Nephron (organoid): Measurements from ENCODE around the gene PRR30.
A peak's percentile ranks its signal among the peaks of the same experiment; 100 is the strongest.
"Not testable (repeated sequence)": the region's sequence is repeated elsewhere in the genome, so short reads cannot be mapped to it uniquely, and the experiment has no call there.

ENCODE experiments used
- H3K27ac Mint-ChIP-seq, 3 experiments: 2 replicates each; pipeline ENCODE4 v1.8.0; 2020; ENCODE audit warnings: mixed read lengths in 3 of 3, mild to moderate bottlenecking in 2 of 3, moderate library complexity in 1 of 3
- H3K27me3 Mint-ChIP-seq: 2 replicates; pipeline ENCODE4 v1.8.0; 2021; ENCODE audit warnings: low read depth, mild to moderate bottlenecking, moderate library complexity, mixed read lengths
- H3K36me3 Mint-ChIP-seq: 2 replicates; pipeline ENCODE4 v1.8.0; 2020; ENCODE audit warnings: low read depth, mixed read lengths
- H3K4me1 Mint-ChIP-seq: 2 replicates; pipeline ENCODE4 v1.8.0; 2020; ENCODE audit warnings: mixed read lengths
- H3K4me3 Mint-ChIP-seq, 3 experiments: 2 replicates each; pipeline ENCODE4 v1.8.0; 2020; ENCODE audit warnings: mild to moderate bottlenecking in 3 of 3, mixed read lengths in 3 of 3, moderate library complexity in 2 of 3
- H3K9me3 Mint-ChIP-seq: 2 replicates; pipeline ENCODE4 v1.8.0; 2020; ENCODE audit warnings: mixed read lengths
- TF ChIP-seq, protein P1 (sequence below), 3 experiments: fragments of 200-600 bp; sonication (generic); IDR thresholded peaks; one replicate each; pipeline ENCODE4 v1.5.0; 2021; ENCODE audit warnings: antibody characterized with exemption in 3 of 3; ENCODE audit not compliant: unreplicated experiment in 3 of 3

Gene PRR30

DNA sequence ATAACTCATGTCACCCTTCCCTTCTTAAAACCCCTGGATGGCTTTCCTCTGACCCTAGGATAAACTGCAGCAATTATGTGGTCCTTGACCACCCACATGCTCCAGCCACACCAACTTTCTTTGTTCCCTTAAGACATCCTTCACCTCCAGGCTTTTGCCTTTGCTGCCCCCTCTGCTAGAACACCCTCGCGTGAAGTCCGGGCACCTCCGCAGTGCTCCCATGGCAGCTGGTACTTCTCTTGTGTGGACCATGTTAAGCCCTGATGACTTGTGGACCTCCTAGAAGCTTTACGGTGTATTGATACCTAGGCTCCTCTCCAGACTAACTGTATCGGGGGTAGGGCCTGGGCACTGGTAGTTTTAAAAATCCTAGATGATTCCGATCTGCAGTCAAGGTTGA is 16.4 kb downstream of the PRR30 start:
- Mint-ChIP-seq H3K4me1 (peaks cover 6% of the 10 kb centered on the region), H3K4me3 (peak overlapping the region; percentile 86 to 89 (median 87)), H3K36me3 (no peaks in the 10 kb centered on the region), H3K27ac (peak overlapping the region in 1 of 3 experiments; percentile 20), H3K9me3 (peaks cover 2% of the 10 kb centered on the region), H3K27me3 (peaks cover 52% of the 10 kb centered on the region)
- TF ChIP-seq, protein P1, sequence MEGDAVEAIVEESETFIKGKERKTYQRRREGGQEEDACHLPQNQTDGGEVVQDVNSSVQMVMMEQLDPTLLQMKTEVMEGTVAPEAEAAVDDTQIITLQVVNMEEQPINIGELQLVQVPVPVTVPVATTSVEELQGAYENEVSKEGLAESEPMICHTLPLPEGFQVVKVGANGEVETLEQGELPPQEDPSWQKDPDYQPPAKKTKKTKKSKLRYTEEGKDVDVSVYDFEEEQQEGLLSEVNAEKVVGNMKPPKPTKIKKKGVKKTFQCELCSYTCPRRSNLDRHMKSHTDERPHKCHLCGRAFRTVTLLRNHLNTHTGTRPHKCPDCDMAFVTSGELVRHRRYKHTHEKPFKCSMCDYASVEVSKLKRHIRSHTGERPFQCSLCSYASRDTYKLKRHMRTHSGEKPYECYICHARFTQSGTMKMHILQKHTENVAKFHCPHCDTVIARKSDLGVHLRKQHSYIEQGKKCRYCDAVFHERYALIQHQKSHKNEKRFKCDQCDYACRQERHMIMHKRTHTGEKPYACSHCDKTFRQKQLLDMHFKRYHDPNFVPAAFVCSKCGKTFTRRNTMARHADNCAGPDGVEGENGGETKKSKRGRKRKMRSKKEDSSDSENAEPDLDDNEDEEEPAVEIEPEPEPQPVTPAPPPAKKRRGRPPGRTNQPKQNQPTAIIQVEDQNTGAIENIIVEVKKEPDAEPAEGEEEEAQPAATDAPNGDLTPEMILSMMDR (IDR thresholded peaks at IDR 0.05; ENCODE audit: unreplicated experiment in 3 of 3): no peak

DNA sequence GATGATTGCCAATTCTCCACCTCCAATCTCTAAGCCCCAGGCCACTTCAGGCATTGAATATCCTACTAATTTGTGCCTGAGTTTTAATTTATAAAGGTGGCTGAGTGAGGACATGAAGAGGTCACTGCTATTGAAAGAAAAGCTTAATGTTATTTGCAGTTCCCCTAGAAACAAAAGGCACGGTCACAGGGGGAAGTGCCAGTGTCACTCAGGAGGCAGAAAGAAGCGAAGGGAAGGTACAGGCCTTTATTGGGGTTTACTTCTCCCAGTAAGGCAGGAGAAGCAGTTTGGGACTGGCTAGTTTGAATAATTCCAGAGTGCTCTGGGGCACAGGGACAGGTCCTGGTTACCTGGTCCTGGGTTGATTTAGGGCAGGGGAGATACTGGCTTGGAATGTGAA is 17.3 kb downstream of the PRR30 start:
- TF ChIP-seq, protein P1 (IDR thresholded peaks at IDR 0.05; ENCODE audit: unreplicated experiment in 3 of 3): no peak
- Mint-ChIP-seq H3K4me3 (peak overlapping the region; percentile 43 to 87 (median 48)), H3K9me3 (peaks cover 2% of the 10 kb centered on the region), H3K36me3 (no peaks in the 10 kb centered on the region), H3K4me1 (peaks cover 6% of the 10 kb centered on the region), H3K27me3 (peaks cover 61% of the 10 kb centered on the region), H3K27ac (no peak overlapping the region)

DNA sequence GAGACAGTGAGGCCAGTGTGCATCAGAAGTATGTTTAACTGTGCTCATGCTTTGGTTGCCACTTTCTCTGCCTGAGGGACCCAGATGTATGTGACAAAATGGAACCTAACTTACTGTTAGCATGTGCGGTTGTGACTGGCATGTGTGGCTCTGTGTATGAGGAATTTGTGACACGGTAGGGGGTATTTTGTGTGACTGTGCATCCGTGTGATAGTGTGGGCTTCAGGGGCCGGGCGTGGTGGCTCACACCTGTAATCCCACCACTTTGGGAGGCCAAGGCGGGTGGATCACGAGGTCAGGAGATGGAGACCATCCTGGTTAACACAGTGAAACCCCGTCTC is 19.9 kb downstream of the PRR30 start:
- peak overlapping the region; percentile 76 to 87 (median 80) for H3K4me3 Mint-ChIP-seq
- not testable (repeated sequence) for H3K4me1 Mint-ChIP-seq, H3K9me3 Mint-ChIP-seq, H3K36me3 Mint-ChIP-seq, H3K27ac Mint-ChIP-seq
- H3K27me3 Mint-ChIP-seq: peaks cover 75% of the 10 kb centered on the region

DNA sequence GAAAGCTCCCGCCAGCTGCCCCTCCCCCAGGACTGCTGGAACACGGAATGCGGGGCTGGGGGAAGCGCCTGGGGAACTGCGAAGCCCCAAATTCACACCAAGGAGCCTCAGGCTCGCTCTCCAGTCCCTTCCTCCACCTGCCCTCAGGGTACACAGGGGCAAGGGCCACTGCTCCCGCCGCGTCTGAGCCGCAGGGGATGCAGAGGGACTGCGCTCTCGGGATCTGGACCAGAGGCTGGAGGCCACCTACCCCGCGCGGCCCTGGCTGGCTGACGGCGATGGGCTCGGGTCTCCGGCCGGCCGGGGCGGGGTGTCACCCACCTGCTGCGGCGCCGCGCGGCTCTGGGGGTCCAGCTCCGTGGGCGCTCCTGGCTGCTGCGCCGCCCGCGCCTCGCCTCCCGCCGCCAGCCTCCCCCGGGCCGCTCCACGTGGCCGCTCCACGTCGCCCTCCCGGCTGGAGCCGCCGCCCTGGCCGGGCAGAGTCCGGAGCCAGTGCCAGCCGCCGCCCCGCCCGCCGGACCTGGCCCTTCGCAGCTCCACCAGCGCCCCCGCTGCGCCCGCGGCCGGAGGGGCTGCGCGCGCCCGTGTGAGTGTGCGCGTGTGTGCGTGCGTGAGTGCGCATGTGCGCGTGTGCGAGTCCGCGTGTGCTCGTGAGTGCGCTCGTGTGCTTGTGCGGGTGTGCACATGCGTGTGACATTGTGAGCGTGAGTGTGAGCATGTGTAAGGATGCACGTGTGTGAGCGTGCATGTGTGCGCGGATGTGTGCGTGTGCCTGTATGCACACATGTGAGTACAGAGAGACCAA is 20.5 kb downstream of the PRR30 start, which contains the start of gene CGREF1:
TSS of gene CGREF1 (minus strand) at position 604 of the 805 bp plus-strand sequence. CDS start 14,762 bp downstream, outside the sequence.
- TF ChIP-seq, protein P1 (IDR thresholded peaks at IDR 0.05; ENCODE audit: unreplicated experiment in 3 of 3): no peak
- Mint-ChIP-seq H3K4me3 (peak within 1 kb of the TSS; percentile 76 to 87 (median 80)), H3K27me3 (peaks cover 77% of the 10 kb centered on the region), H3K4me1 (peaks cover 6% of the 10 kb centered on the region), H3K36me3 (no peaks in the 10 kb centered on the region), H3K27ac (no peak within 1 kb of the TSS), H3K9me3 (peaks cover 2% of the 10 kb centered on the region)

DNA sequence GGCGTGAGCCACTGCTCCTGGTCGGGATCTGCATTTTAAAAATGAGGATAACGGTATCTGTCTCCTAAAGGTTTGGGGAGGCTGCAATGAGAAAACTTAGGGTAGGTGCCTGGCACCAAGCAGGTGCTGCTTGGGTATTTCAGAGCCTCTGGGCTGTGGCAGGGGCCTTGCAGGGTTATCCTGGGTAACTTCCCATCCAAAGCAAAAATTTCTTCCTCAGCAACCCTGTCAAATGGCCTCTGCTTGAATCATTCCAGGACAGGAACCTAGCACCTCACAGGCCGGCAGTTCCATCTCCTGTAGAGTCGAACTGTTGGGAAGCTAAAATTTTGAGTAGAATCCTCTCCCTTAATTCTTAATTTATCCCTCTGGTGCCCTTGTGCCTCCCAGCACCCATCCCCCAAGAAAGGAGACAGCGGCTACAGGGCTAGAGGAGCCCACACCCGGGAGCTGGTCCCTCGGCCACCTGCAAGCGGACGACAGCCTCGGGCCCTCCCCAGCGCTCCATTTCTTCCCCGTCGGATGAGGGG is 21.1 kb downstream of the PRR30 start:
- Mint-ChIP-seq H3K4me1 (peaks cover 3% of the 10 kb centered on the region), H3K9me3 (peaks cover 2% of the 10 kb centered on the region), H3K36me3 (no peaks in the 10 kb centered on the region), H3K4me3 (peak overlapping the region; percentile 58 to 70 (median 61)), H3K27ac (no peak overlapping the region), H3K27me3 (peaks cover 75% of the 10 kb centered on the region)
- TF ChIP-seq, protein P1 (IDR thresholded peaks at IDR 0.05; ENCODE audit: unreplicated experiment in 3 of 3): no peak

DNA sequence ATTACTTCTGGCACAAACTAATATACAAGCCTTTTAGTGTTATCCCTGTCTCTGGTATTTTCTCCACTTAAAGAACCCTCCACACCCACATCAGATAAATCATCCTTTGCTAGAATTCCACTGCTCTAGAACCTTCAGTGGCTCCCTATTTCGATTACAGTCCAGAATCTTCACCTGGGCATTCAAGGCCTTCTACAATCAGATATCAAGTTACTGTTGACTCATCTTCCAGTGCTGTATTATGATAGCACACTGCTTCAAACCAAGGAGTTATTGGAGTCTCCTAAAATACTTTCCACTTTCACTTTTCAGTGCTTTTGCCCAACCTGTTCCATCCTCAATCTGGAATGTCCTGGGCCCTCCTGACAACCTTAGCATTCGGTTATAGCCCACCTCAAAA is 23.7 kb downstream of the PRR30 start:
- TF ChIP-seq, protein P1 (IDR thresholded peaks at IDR 0.05; ENCODE audit: unreplicated experiment in 3 of 3): no peak
- Mint-ChIP-seq H3K4me3 (no peak overlapping the region), H3K27me3 (peaks cover 61% of the 10 kb centered on the region), H3K27ac (no peak overlapping the region), H3K9me3 (peaks cover 2% of the 10 kb centered on the region), H3K36me3 (no peaks in the 10 kb centered on the region), H3K4me1 (no peaks in the 10 kb centered on the region)

DNA sequence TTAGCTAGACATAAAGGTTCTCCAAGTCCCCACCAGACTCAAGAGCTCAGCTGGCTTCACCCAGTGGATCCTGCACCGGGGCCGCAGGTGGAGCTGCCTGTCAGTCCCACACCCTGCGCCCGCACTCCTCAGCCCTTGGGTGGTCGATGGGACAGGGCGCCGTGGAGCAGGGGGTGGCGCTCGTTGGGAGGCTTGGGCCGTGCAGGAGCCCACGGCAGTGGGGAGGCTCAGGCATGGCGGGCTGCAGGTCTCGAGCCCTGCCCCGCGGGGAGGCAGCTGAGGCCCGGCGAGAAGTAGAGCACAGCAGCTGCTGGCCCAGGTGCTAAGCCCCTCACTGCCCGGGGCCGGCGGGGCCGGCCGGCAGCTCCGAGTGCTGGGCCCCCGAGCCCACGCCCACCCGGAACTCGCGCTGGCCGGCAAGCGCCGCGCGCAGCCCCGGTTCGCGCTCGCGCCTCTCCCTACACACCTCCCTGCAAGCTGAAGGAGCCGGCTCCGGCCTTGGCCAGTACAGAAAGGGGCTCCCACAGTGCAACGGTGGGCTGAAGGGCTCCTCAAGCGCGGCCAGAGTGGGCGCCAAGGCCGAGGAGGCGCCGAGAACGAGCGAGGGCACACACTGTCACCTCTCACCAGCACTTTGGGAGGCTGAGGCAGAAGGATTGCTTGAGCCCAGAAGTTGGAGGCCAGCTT is 27.7 kb downstream of the PRR30 start:
- H3K27me3 Mint-ChIP-seq: peaks cover 25% of the 10 kb centered on the region
- H3K36me3 Mint-ChIP-seq, H3K9me3 Mint-ChIP-seq, H3K4me1 Mint-ChIP-seq, H3K4me3 Mint-ChIP-seq, H3K27ac Mint-ChIP-seq: not testable (repeated sequence)

DNA sequence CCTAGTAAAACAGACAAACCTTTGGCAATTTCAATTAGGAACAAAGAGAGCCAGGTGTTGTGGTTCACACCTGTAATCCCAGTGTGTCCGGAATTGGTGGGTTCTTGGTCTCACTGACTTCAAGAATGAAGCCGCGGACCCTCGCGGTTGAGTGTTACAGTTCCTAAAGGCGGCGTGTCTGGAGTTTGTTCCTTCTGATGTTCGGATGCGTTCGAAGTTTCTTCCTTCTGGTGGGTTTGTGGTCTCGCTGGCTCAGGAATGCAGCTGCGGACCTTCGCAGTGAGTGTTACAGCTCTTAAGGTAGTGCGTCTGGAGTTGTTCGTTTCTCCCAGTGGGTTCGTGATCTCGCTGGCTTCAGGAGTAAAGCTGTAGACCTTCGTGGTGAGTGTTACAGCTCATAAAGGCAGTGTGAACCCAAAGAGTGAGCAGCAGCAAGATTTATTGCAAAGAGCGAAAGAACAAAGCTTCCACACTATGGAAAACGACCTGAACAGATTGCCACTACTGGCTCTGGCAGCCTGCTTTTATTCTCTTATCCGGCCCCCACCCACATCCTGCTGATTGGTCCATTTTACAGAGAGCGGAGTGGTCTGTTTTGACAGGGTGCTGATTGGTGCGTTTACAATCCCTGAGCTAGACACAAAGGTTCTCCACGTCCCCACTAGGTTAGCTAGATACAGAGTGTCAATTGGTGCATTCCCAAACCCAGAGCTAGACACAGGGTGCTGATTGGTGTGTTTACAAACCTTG is 28.4 kb downstream of the PRR30 start:
- H3K27me3 Mint-ChIP-seq: peaks cover 20% of the 10 kb centered on the region
- H3K4me3 Mint-ChIP-seq, H3K4me1 Mint-ChIP-seq, H3K9me3 Mint-ChIP-seq, H3K36me3 Mint-ChIP-seq, H3K27ac Mint-ChIP-seq: not testable (repeated sequence)
